Stimulated activated CD4-positive, alpha-beta T cell treated with anti-CD3 and anti-CD28 coated beads, Interleukin-1b, Interleukin-23, amount 100 ng/mL, for 24 hours (primary cell): Measurements from ENCODE around the gene CLEC11A.
"Not testable (repeated sequence)": the region's sequence is repeated elsewhere in the genome, so short reads cannot be mapped to it uniquely, and the experiment has no call there.

Experiments used
- DNase-seq, 4 experiments: peaks; one replicate each; pipeline ENCODE4 v3.0.0-alpha.2; 2020; ENCODE audit warnings: low read depth in 4 of 4, low spot score in 1 of 4

Gene CLEC11A

DNA sequence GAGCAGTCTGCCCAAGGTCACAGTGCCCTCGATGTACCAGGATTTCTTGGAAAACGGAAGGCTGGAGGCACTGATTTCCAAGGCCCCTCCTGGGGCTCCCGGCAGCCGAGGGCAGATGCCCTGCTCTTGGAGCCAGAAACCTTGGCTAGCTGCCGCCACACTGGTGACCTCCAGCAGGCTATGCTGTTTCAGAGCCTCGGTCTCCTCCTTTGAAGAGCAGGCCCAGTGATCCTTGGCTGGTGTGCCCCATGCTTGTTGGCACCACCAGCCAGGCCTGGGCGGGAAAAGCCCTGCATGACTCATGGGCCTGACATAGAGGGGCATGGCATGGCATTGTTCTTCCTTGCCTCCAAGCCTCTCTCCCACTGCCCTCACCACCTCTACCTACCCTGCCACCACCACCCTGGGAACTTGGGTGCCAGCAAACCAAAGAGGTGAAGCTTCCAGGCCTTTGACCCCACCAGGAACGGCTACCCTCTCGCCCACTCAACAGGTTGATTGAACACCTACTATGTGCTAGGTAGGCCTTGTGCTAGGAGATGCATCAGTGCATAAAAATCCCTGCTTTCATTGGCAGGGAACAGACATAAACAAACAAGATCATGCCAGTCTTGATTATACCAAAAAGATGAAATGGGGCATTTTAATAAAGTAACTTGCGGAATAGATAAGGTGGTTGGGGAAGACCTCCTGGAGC lies 1.6 kb upstream of the CLEC11A start:
- DNase-seq: no peak

DNA sequence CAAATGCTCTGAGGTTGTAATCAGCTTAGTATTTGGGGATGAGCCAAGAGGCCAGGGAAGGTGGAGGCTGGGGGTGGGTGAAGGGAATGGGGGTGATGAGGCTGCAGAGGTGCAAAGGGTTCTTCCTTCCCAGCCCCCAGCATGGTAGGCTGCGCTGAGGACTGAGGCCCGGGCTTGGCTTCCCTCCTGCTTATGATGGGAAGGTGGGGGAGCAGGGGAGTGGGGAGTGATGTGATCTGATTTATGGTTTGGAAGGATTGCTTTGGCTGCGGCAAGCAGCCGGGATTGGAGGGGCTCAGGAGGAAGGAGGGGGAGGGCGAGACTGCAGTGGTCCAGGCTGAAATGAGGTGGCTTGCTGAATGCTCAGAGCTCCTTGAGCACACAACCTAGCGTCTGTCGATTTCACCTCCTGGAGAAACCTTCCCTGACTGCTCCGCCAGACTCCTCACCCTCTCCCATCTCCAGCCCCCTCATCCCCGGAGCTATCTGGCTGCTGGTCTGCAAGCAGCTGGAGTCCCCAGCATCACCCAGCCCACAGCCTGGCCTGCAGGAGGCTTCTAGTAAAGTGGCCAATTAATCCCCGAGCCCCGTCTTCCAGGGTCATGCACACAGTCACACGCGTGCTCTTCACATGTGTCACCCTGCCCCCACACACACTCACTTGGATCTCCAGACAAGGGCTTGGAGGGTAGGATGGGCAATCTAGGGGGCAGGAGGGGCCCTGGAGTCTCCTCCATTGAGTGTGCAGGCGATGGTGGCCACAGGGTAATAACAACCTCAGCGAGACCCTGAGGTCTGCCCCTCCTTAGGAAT lies 757 bp upstream of the CLEC11A start:
- DNase-seq: no peak

DNA sequence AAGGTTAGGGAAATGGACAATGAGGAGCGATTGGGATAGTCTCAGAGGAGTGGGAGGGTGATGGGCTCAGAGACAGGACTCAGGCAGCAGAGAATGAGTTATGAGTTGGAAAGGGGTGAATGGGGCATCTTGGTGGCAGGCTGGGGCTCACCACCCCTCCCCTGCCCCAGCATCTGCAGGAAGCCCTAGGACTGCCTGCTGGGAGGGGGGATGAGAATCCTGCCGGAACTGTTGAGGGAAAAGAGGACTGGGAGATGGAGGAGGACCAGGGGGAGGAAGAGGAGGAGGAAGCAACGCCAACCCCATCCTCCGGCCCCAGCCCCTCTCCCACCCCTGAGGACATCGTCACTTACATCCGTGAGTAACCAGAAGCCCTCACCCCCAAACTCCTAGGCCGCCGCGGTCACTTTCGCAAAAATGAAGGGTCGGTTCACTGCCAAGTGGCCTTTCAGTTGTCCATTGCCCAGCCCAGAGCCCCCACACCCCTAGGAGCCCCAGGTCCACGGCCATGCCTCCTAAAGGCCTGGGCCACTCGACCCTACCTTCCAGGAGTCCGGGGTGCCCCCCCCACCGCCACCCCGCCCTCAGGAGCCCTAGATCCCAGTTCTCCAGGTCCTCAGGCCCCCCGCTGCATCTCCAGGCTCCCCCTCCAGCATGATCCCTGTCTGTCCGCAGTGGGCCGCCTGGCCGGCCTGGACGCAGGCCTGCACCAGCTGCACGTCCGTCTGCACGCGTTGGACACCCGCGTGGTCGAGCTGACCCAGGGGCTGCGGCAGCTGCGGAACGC lies 764 bp downstream of the CLEC11A start:
- DNase-seq: no peak

GRCh38 chr19:50724522-50725217 lies 1.5 kb downstream of the CLEC11A start:
- peak; percentile 70 to 96 (median 88) for DNase-seq

DNA sequence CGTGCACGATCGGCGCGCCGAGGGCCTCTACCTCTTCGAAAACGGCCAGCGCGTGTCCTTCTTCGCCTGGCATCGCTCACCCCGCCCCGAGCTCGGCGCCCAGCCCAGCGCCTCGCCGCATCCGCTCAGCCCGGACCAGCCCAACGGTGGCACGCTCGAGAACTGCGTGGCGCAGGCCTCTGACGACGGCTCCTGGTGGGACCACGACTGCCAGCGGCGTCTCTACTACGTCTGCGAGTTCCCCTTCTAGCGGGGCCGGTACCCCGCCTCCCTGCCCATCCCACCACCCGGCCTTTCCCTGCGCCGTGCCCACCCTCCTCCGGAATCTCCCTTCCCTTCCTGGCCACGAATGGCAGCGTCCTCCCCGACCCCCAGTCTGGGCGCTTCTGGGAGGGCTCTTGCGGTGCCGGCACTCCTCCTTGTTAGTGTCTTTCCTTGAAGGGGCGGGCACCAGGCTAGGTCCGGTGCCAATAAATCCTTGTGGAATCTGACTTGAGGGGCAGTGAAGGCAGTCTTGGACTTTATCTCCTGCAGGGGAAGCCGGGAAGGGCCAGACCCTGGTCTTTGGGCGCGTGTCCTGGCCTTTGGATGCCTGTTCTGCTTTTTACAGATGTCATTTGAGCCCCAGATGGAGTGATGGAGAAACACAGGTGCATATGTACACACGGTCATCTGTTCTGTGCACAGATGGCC lies 2.2 kb downstream of the CLEC11A start:
- no peak for DNase-seq

DNA sequence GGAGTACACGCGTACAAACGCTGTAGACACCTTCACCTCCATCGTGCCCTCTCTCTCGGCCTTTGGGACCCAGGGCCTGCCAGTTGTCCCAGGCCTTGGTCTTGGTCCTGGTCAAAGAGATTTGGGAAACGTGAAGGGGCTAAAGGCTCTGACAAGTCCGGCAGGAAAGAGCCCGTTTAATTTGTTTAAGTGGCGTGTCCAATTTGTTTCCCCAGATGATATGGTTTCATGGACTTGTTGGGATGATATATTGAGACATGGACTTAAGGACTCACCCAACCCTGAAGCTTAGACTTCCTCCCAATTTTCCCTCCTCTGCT lies 2.7 kb downstream of the CLEC11A start:
- DNase-seq: no peak

GRCh38 chr19:50728084-50728737 lies 5.0 kb downstream of the CLEC11A start:
- DNase-seq: peak; percentile 37 to 82 (median 56)

DNA sequence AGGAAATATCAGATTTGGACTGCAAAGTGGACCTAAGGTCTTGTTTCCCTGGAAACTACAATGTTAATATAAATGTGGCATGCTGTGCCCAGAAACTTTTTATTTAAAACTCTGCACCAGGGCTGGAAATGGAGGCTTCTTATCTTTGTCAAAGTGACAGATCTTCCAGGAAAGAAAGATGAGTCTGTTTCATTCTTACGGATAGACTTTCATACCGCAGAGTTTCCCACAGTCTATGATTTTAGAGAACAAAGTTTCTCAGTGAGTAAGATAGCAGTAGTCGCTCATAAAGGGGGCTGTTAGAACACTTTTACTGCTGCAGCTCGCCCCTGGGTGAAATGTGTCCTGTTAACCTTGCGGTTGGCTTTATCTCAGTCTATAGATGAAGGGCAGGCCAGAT lies 6.7 kb downstream of the CLEC11A start:
- DNase-seq: no peak

DNA sequence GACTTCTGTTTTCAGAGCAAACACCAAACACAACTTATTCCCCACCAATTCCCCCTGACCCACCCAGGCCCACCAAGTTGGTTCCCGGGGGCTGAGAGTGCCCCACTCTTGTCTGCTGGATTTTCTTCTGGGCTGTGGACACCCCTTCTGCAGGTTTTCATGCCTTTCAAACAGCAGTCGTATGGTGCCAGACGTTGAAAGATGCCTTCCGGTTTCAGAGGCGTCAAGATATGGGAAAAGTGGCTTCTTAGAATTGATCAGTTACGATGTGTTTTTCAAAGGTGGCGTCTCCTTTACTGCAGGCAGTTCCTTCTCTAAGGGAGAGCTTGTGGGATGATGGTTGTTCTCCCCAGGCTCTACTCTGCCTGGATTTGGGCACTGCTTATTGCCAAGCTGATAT lies 12.7 kb downstream of the CLEC11A start:
- DNase-seq: no peak

DNA sequence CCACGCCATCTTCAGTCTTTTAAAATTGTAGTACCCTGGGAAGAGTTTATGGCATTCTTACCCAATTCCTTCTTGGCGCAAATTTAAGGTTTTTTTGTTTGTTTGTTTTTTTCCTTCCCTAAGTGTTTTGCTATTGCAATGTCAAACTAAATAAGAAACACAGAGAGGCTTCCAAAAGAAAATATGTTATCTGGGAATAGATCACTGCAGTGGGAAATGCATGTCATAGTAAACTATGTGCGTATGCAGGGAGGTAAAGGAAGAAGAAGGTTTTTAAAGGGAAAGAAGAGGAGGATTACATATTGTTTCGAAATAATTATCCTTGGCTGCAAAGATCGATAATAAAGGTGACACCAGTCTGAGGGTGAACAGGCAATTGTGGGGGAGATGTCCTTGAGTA lies 13.2 kb downstream of the CLEC11A start:
- DNase-seq: no peak

DNA sequence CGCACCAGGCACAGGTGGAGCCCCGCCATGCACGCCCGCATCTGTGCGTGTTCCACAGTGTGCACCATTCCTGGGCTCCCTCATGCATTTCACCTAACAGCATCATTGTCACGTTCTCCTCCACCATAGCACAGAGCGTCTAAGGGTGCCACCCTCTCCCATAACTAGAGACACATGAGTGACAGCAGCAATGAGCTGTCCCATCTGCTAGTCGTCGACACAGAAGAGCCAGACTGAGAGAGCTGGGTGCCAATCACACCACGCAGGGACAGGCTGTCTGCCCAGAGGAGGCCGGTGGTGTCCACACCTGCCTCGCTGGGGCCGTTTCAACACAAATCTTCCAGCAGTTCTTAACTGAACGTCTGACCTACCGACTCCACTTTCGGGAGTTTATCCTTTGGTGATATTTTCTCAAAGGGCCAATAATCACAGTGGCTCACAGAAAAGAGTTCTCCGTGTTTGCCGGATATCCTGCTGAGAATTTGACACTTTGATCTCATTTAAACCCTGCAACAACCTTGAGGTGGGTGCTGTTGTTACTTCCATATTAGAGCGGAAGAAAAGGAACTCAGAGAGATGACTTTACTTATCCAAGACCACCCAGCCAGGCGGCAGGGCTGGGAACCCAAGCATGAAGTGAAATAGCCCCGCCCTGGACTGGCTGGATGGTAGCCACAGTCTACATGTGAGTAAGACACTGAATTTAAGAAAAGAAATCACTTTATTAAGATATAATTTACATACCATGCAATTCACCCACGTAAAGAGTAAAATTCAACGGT lies 16.2 kb downstream of the CLEC11A start:
- DNase-seq: no peak

GRCh38 chr19:50739914-50740426 lies 16.8 kb downstream of the CLEC11A start:
- no peak for DNase-seq

GRCh38 chr19:50741179-50741933 lies 18.2 kb downstream of the CLEC11A start:
- no peak for DNase-seq

GRCh38 chr19:50743537-50743936 lies 20.4 kb downstream of the CLEC11A start:
- no peak for DNase-seq

DNA sequence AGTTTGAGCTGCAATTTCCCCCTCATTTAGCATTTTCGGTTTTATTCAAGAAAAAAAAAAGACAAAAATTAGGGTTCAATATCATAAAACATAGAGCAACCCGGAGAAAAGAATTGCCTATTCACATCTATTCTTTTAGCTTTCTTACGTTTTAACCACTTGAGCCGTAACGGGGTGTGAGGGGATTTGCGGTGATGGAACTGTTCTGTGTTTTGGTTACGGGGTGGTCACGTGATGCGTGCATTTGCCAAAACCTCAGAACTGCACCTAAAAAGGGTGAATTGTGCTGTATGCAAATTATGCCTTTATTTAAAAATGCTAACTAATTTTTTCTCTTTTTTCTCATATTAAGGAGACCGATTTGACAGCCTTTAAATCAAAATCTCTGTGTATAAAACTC lies 22.1 kb downstream of the CLEC11A start:
- no peak for DNase-seq

DNA sequence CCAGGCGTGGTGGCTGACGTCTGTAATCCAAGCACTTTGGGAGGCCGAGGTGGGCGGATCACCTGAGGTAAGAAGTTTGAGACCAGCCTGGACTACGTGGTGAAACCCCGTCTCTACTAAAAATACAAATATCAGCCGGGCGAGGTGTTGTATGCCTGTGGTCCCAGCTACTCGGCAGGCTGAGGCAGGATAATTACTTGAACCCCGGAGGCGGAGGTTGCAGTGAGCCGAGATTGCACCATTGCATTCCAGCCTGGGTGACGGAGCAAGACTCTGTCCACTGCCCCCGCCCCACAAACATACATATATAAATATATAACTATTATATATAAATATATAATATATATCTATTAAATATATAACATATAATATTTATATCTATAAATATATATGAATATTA lies 24.0 kb downstream of the CLEC11A start:
- DNase-seq: not testable (repeated sequence)

DNA sequence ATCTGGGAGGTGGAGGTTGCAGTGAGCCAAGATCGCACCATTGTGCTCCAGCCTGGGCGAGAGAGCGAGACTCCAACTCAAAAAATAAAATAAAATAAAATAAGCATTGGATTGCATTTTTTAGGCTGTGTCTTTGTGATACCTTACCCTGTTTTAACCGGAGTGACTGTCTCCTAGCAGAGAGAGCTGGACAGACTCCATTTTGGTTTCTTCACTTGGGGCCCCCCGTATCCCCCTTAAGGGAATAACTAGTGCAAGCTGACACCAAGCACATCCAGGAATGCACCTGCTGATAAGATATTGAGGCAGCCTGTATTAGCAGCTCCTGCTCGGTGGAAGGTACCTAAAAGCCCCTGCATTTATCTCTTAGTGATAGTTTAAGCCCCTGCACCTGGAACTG lies 26.3 kb downstream of the CLEC11A start:
- no peak for DNase-seq

GRCh38 chr19:50750010-50750409 lies 26.8 kb downstream of the CLEC11A start:
- DNase-seq: no peak

- no peak for DNase-seq
Measured at GRCh38 chr19:50753879-50754278, 30.7 kb downstream of the CLEC11A start.
